Liver (tissue), 9 donors: ENCODE measurements around the gene KPNB1. TPM values are rescaled to one million over a fixed set of nuclear protein-coding genes. Genes with fewer than 3 reads are reported as not detected.

Experiments used
- DNase-seq: peaks from one replicate; pipeline ENCODE4 v3.0.0-alpha.2; 2017; ENCODE audit warnings: low spot score
- H3K27ac ChIP-seq, 2 donors: one replicate each; pipeline ENCODE4 v1.7.0; 2013; ENCODE audit warnings: inconsistent platforms in 2 of 2, low read length in 2 of 2, control low read depth in 1 of 2, low read depth in 1 of 2, mild to moderate bottlenecking in 1 of 2
- H3K27me3 ChIP-seq, 4 donors: one replicate each; pipeline versions ENCODE4 v1.6.1 to v1.7.0; 2013; ENCODE audit warnings: low read length in 3 of 4, inconsistent platforms in 1 of 4, mild to moderate bottlenecking in 1 of 4, moderate library complexity in 1 of 4; ENCODE audit not compliant: control insufficient read depth in 4 of 4, insufficient read depth in 4 of 4
- H3K36me3 ChIP-seq, 4 donors: one replicate each; pipeline versions ENCODE4 v1.6.1 to v1.7.0; 2013; ENCODE audit warnings: low read length in 3 of 4, mild to moderate bottlenecking in 3 of 4, low read depth in 1 of 4, moderate library complexity in 1 of 4; ENCODE audit not compliant: control insufficient read depth in 4 of 4, insufficient read depth in 3 of 4
- H3K4me1 ChIP-seq, 4 donors: one replicate each; pipeline versions ENCODE4 v1.6.1 to v1.7.0; 2013; ENCODE audit warnings: low read length in 3 of 4, mild to moderate bottlenecking in 3 of 4, moderate library complexity in 1 of 4; ENCODE audit not compliant: control insufficient read depth in 4 of 4, insufficient read depth in 4 of 4
- H3K4me3 ChIP-seq, 3 donors: one replicate each; pipeline versions ENCODE4 v1.6.1 to v1.7.0; 2013; ENCODE audit warnings: low read length in 3 of 3, control low read depth in 1 of 3, low read depth in 1 of 3, mild to moderate bottlenecking in 1 of 3
- H3K9ac ChIP-seq, 2 donors: one replicate each; pipeline ENCODE4 v1.7.0; 2013; ENCODE audit warnings: low read length in 2 of 2, mild to moderate bottlenecking in 2 of 2, moderate library complexity in 2 of 2, control low read depth in 1 of 2, low read depth in 1 of 2
- H3K9me3 ChIP-seq, 4 donors: one replicate each; pipeline versions ENCODE4 v1.6.1 to v1.7.0; 2013; ENCODE audit warnings: low read length in 3 of 4; ENCODE audit not compliant: control insufficient read depth in 4 of 4
- EGR1 ChIP-seq, 2 donors: IDR thresholded peaks; 2 replicates each; pipeline ENCODE4 v1.6.1; 2016 to 2018; ENCODE audit warnings: antibody characterized with exemption in 2 of 2, low read depth in 2 of 2
- FOXA1 ChIP-seq: IDR thresholded peaks from 2 replicates; pipeline ENCODE4 v1.6.1; 2016; ENCODE audit warnings: antibody characterized with exemption
- FOXA2 ChIP-seq: IDR thresholded peaks from 2 replicates; pipeline ENCODE4 v1.6.1; 2016; ENCODE audit warnings: antibody characterized with exemption
- GABPA ChIP-seq, 2 donors: IDR thresholded peaks in 1 of 2; conservative IDR thresholded peaks in 1 of 2; 2 replicates each; pipeline ENCODE4 v1.6.1; 2016; ENCODE audit warnings: antibody characterized with exemption in 2 of 2, mild to moderate bottlenecking in 1 of 2, moderate library complexity in 1 of 2
- HNF4A ChIP-seq, 2 donors: conservative IDR thresholded peaks; 2 replicates each; pipeline ENCODE4 v1.6.1; 2016; ENCODE audit warnings: antibody characterized with exemption in 2 of 2, mild to moderate bottlenecking in 2 of 2
- HNF4G ChIP-seq: IDR thresholded peaks from 2 replicates; pipeline ENCODE4 v1.6.1; 2016; ENCODE audit warnings: antibody characterized with exemption
- JUND ChIP-seq, 2 donors: IDR thresholded peaks; 2 replicates each; pipeline ENCODE4 v1.6.1; 2016; ENCODE audit warnings: antibody characterized with exemption in 2 of 2
- NR2F2 ChIP-seq: IDR thresholded peaks from 2 replicates; pipeline ENCODE4 v1.6.1; 2016; ENCODE audit warnings: antibody characterized with exemption
- RAD21 ChIP-seq, 2 donors: IDR thresholded peaks; 2 replicates each; pipeline ENCODE4 v1.6.1; 2016; ENCODE audit warnings: antibody characterized with exemption in 2 of 2, mild to moderate bottlenecking in 2 of 2
- RXRA ChIP-seq, 2 donors: IDR thresholded peaks; 2 replicates each; pipeline ENCODE4 v1.6.1; 2017 to 2018; ENCODE audit warnings: antibody characterized with exemption in 2 of 2, mild to moderate bottlenecking in 1 of 2
- SP1 ChIP-seq: IDR thresholded peaks from 2 replicates; pipeline ENCODE4 v1.6.1; 2018; ENCODE audit warnings: antibody characterized with exemption, mild to moderate bottlenecking
- TAF1 ChIP-seq: conservative IDR thresholded peaks from 2 replicates; pipeline ENCODE4 v1.6.1; 2016; ENCODE audit warnings: antibody characterized with exemption, mild to moderate bottlenecking
- YY1 ChIP-seq: IDR thresholded peaks from 2 replicates; pipeline ENCODE4 v1.6.1; 2016; ENCODE audit warnings: antibody characterized with exemption, mild to moderate bottlenecking
- WGBS: extraction: QIAGEN DNeasy Blood & Tissue Kit; methylation state at CpG from one replicate; pipeline ENCODE4 v1.1.7; 2013; 5-methylcytosine and 5-hydroxymethylcytosine counted together
- polyA plus RNA-seq, 2 donors: library from polyadenylated mRNA; stranded (reverse) in 1 of 2; unstranded in 1 of 2; fragments of 200-250 nt in 1 of 2; fragments of >200 nt in 1 of 2; fragmentation: Nextera tagmentation in 1 of 2; extraction: Ambion mirVana in 1 of 2; gene quantifications; one replicate each; pipeline versions ENCODE4 v1.2.1 to v1.2.3, GENCODE V29; 2013 to 2015
- total RNA-seq, 2 donors: library from RNA; depleted of rRNA; stranded (reverse); fragments of >200 nt; gene quantifications; one replicate each; pipeline ENCODE4 v1.2.3, GENCODE V29; 2014
- TF ChIP-seq, protein P1 (sequence below): IDR thresholded peaks from 2 replicates; pipeline ENCODE4 v1.6.1; 2016; ENCODE audit warnings: antibody characterized with exemption, mild to moderate bottlenecking
- TF ChIP-seq, protein P2 (sequence below): IDR thresholded peaks from 2 replicates; pipeline ENCODE4 v1.6.1; 2016; ENCODE audit warnings: antibody characterized with exemption
- TF ChIP-seq, protein P3 (sequence below): IDR thresholded peaks from 2 replicates; pipeline ENCODE4 v1.6.1; 2016; ENCODE audit warnings: antibody characterized with exemption
- TF ChIP-seq, protein P4 (sequence below): fragments of 150-350 bp; IDR thresholded peaks from 2 replicates; pipeline ENCODE4 v1.5.1; 2017; ENCODE audit warnings: improper control_type of control experiment, low read depth, low read length; ENCODE audit not compliant: missing input control
- donor health status: healthy.
- donor health status: healthy.
- donor health status: healthy.
- donor health status: healthy.
- donor health status: healthy.

Gene KPNB1
- total and polyA plus RNA-seq, 4 donors, result 27.6 to 114 (median 75.0) TPM

DNA sequence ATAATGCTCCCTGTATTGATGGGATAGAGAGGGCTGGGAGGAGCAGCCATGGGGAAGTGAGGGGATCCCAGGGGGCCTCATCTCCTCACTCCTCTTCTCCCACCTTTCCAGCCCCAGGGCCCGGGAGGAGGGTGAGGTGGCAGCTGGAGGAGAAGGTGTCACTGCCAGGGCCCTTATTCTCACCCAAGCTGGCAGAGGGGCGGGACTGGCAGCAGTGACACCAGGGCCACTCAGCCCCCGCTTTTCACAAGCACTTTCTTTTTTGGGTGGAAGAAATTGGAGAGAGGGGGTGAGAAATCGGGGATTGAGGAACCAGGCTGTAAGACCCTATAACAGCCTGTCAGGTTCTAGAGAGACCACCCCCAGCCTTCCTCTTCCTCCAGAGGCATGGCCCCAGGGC is 81.0 kb downstream of the KPNB1 start:
- DNase-seq, result no peak
- Histone ChIP-seq H3K27ac (no peak overlapping the region), H3K27me3 (peaks cover 0 to 8% (median 5%) of the 10 kb centered on the region in 4 donors), H3K9me3 (no peaks in the 10 kb centered on the region), H3K36me3 (no peaks in the 10 kb centered on the region), H3K4me1 (peaks cover 3 to 11% (median 4%) of the 10 kb centered on the region in 4 donors), H3K4me3 (no peak overlapping the region), H3K9ac (no peak overlapping the region)
- WGBS, result 83% methylated on average over 4 of the region's 4 CpGs
- TF ChIP-seq, protein P1, sequence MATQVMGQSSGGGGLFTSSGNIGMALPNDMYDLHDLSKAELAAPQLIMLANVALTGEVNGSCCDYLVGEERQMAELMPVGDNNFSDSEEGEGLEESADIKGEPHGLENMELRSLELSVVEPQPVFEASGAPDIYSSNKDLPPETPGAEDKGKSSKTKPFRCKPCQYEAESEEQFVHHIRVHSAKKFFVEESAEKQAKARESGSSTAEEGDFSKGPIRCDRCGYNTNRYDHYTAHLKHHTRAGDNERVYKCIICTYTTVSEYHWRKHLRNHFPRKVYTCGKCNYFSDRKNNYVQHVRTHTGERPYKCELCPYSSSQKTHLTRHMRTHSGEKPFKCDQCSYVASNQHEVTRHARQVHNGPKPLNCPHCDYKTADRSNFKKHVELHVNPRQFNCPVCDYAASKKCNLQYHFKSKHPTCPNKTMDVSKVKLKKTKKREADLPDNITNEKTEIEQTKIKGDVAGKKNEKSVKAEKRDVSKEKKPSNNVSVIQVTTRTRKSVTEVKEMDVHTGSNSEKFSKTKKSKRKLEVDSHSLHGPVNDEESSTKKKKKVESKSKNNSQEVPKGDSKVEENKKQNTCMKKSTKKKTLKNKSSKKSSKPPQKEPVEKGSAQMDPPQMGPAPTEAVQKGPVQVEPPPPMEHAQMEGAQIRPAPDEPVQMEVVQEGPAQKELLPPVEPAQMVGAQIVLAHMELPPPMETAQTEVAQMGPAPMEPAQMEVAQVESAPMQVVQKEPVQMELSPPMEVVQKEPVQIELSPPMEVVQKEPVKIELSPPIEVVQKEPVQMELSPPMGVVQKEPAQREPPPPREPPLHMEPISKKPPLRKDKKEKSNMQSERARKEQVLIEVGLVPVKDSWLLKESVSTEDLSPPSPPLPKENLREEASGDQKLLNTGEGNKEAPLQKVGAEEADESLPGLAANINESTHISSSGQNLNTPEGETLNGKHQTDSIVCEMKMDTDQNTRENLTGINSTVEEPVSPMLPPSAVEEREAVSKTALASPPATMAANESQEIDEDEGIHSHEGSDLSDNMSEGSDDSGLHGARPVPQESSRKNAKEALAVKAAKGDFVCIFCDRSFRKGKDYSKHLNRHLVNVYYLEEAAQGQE, result no peak
- TF ChIP-seq, protein P2, sequence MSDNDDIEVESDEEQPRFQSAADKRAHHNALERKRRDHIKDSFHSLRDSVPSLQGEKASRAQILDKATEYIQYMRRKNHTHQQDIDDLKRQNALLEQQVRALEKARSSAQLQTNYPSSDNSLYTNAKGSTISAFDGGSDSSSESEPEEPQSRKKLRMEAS, result no peak
- no peak for TF ChIP-seq HNF4A (conservative IDR thresholded peaks at IDR 0.05)
- TF ChIP-seq, protein P3, sequence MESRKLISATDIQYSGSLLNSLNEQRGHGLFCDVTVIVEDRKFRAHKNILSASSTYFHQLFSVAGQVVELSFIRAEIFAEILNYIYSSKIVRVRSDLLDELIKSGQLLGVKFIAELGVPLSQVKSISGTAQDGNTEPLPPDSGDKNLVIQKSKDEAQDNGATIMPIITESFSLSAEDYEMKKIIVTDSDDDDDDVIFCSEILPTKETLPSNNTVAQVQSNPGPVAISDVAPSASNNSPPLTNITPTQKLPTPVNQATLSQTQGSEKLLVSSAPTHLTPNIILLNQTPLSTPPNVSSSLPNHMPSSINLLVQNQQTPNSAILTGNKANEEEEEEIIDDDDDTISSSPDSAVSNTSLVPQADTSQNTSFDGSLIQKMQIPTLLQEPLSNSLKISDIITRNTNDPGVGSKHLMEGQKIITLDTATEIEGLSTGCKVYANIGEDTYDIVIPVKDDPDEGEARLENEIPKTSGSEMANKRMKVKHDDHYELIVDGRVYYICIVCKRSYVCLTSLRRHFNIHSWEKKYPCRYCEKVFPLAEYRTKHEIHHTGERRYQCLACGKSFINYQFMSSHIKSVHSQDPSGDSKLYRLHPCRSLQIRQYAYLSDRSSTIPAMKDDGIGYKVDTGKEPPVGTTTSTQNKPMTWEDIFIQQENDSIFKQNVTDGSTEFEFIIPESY, result no peak
- no peak for TF ChIP-seq HNF4G
- TF ChIP-seq YY1, result no peak
- TF ChIP-seq TAF1, result no peak
- TF ChIP-seq SP1, result no peak
- TF ChIP-seq RAD21 (IDR thresholded peaks at IDR 0.05), result no peak
- no peak for TF ChIP-seq FOXA1
- TF ChIP-seq FOXA2, result no peak
- TF ChIP-seq NR2F2, result no peak
- TF ChIP-seq GABPA (IDR thresholded peaks at IDR 0.05 in 1 of 2, conservative IDR thresholded peaks at IDR 0.05 in 1 of 2), result no peak
- TF ChIP-seq EGR1 (IDR thresholded peaks at IDR 0.05; ENCODE audit: low read depth in 2 of 2), result no peak
- TF ChIP-seq, protein P4, sequence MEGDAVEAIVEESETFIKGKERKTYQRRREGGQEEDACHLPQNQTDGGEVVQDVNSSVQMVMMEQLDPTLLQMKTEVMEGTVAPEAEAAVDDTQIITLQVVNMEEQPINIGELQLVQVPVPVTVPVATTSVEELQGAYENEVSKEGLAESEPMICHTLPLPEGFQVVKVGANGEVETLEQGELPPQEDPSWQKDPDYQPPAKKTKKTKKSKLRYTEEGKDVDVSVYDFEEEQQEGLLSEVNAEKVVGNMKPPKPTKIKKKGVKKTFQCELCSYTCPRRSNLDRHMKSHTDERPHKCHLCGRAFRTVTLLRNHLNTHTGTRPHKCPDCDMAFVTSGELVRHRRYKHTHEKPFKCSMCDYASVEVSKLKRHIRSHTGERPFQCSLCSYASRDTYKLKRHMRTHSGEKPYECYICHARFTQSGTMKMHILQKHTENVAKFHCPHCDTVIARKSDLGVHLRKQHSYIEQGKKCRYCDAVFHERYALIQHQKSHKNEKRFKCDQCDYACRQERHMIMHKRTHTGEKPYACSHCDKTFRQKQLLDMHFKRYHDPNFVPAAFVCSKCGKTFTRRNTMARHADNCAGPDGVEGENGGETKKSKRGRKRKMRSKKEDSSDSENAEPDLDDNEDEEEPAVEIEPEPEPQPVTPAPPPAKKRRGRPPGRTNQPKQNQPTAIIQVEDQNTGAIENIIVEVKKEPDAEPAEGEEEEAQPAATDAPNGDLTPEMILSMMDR, result no peak

DNA sequence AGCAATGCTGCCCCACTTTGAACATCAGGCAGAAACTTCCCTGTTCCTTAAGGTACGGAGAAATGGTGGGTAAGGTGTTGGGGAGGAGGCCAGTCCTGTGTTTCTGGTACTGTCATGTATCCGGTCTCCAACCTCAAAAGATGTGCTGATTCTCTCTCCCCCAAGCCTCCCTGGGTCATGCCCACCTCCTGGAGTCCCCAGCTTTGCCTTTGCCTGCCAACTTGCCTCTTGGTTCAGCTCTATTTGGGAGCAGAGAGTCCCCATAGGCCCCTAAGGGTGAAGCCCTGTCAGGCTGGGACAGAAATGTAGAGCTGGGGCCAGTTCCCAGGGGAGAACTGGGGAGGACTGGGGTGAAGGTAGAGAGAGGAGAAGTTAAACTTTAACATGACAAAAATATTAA is 81.7 kb downstream of the KPNB1 start:
- no peaks in the 10 kb centered on the region for H3K9me3 ChIP-seq
- DNase-seq, result no peak
- 74% methylated on average over 2 of the region's 2 CpGs for WGBS
- H3K4me3 ChIP-seq, result no peak overlapping the region
- peaks cover 0 to 8% (median 5%) of the 10 kb centered on the region in 4 donors for H3K27me3 ChIP-seq
- H3K9ac ChIP-seq, result no peak overlapping the region
- H3K4me1 ChIP-seq, result peaks cover 3 to 11% (median 4%) of the 10 kb centered on the region in 4 donors
- H3K27ac ChIP-seq, result no peak overlapping the region
- no peaks in the 10 kb centered on the region for H3K36me3 ChIP-seq
- TF ChIP-seq, protein P4, result no peak
- no peak for TF ChIP-seq RAD21 (IDR thresholded peaks at IDR 0.05)
- no peak for TF ChIP-seq EGR1 (IDR thresholded peaks at IDR 0.05; ENCODE audit: low read depth in 2 of 2)
- TF ChIP-seq, protein P2, result no peak
- TF ChIP-seq NR2F2, result no peak
- no peak for TF ChIP-seq FOXA2
- TF ChIP-seq, protein P1, result no peak
- TF ChIP-seq RXRA (IDR thresholded peaks at IDR 0.05), result no peak
- TF ChIP-seq GABPA (IDR thresholded peaks at IDR 0.05 in 1 of 2, conservative IDR thresholded peaks at IDR 0.05 in 1 of 2), result no peak
- no peak for TF ChIP-seq TAF1
- no peak for TF ChIP-seq JUND (IDR thresholded peaks at IDR 0.05)
- no peak for TF ChIP-seq FOXA1
